ENCODE results near the gene RAB12. TPM values are rescaled to one million over a fixed set of nuclear protein-coding genes. Genes with fewer than 3 reads are reported as not detected.

RAB12 gene
- total and polyA plus RNA-seq, 5 donors from 2014 or later, result 0.32 to 19.4 (median 0.46) TPM; not detected in 2

DNA sequence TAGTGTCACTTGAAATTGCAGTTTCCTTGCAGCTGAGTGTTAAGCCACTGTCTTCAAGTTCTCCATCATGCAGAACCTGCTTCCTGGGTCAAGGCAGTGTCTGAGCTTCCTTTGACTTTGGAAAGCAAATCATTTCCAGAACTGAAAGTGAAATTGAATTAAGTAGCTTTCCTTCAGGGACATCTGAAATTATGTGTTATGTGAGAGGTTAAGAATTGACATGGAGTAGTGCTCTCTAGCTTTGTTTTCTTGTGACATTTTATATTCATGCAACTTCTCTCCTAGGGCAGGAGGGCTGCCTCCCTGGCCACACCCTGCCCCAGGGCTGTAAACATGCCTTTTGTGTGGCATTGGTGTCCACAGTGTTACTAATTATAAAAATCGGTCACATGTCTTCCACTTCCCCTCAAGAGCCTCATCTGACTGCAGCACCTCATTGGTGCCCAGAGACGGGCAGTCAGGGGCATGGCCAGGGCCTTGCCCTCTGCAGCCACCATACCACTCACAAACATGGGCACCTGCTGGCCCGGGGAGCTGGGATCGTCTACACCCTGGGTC lies 14.4 kb downstream of the RAB12 start:
- Histone ChIP-seq H3K4me1 (ENCODE audit: control insufficient read depth, insufficient read depth, low read length, poor library complexity, severe bottlenecking) (peaks cover 24% of the 10 kb centered on the region), H3K9me3 (ENCODE audit: control insufficient read depth in 2 of 2, low read length in 2 of 2) (no peaks in the 10 kb centered on the region), H3K27me3 (ENCODE audit: control insufficient read depth, insufficient read depth, low read length) (no peaks in the 10 kb centered on the region), H3K27ac (ENCODE audit: insufficient read depth, low read length, poor library complexity, severe bottlenecking) (no peak overlapping the region), H3K36me3 (ENCODE audit: control insufficient read depth, insufficient read depth, low read length) (peaks cover 37% of the 10 kb centered on the region), H3K4me3 (ENCODE audit: low read depth, low read length) (peak overlapping the region; percentile 45)
- peak in 1 of 3 donors; percentile 49 for DNase-seq
- H3K9me3 Mint-ChIP-seq, result peaks cover 0 to 13% (median 0%) of the 10 kb centered on the region in 7 donors
- peak; percentile 37 to 55 for ATAC-seq (ENCODE audit: low read depth in 2 of 2)
- peak overlapping the region in 3 of 4 donors; percentile 16 to 65 (median 63) for H3K4me3 Mint-ChIP-seq
- peaks cover 51% of the 10 kb centered on the region for H3K36me3 Mint-ChIP-seq
- H3K27me3 Mint-ChIP-seq, result no peaks in the 10 kb centered on the region
- peaks cover 22 to 69% (median 49%) of the 10 kb centered on the region in 4 donors for H3K4me1 Mint-ChIP-seq
- H3K27ac Mint-ChIP-seq, result peak overlapping the region; percentile 5 to 76 (median 47)

DNA sequence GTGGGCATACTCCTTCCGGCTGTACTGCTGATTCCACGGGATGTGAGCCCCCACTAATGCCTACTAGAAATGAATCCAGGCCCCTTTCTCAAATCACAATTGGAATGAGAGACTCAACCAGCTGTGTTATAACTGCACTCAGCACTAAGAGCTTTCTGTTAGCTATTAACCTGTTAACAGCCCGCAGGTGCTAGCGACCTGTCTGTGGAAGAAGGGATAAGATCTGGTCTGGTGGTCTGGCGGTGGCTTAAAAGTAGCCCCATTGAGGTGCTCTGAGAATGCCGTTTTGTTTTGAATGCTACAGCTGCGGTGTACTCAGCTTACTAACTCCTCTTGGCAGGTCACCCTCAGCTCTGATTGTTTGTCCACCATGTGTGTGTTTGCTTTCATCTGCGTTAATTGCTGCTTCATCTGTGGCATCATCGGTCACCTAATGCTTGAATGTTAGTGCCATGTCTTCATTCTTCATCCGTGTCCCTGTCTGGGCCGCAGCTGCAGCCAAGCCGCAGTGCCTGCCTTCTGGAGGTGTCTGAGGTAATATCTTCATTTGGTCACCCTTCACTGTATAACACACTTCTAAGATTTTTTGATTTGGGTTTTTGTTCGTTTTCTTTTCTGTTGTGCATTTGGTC lies 16.3 kb downstream of the RAB12 start:
- Histone ChIP-seq H3K27ac (ENCODE audit: insufficient read depth, low read length, poor library complexity, severe bottlenecking) (no peak overlapping the region), H3K36me3 (ENCODE audit: control insufficient read depth, insufficient read depth, low read length) (peaks cover 41% of the 10 kb centered on the region), H3K9me3 (ENCODE audit: control insufficient read depth in 2 of 2, low read length in 2 of 2) (no peaks in the 10 kb centered on the region), H3K4me3 (ENCODE audit: low read depth, low read length) (no peak overlapping the region), H3K4me1 (ENCODE audit: control insufficient read depth, insufficient read depth, low read length, poor library complexity, severe bottlenecking) (peaks cover 18% of the 10 kb centered on the region), H3K27me3 (ENCODE audit: control insufficient read depth, insufficient read depth, low read length) (no peaks in the 10 kb centered on the region)
- Mint-ChIP-seq H3K4me3 (no peak overlapping the region), H3K27me3 (no peaks in the 10 kb centered on the region), H3K36me3 (peaks cover 56% of the 10 kb centered on the region), H3K9me3 (peaks cover 0 to 12% (median 0%) of the 10 kb centered on the region in 7 donors), H3K4me1 (peaks cover 20 to 62% (median 41%) of the 10 kb centered on the region in 4 donors), H3K27ac (no peak overlapping the region)
- DNase-seq (no peak), ATAC-seq (ENCODE audit: low read depth in 2 of 2) (no peak)

DNA sequence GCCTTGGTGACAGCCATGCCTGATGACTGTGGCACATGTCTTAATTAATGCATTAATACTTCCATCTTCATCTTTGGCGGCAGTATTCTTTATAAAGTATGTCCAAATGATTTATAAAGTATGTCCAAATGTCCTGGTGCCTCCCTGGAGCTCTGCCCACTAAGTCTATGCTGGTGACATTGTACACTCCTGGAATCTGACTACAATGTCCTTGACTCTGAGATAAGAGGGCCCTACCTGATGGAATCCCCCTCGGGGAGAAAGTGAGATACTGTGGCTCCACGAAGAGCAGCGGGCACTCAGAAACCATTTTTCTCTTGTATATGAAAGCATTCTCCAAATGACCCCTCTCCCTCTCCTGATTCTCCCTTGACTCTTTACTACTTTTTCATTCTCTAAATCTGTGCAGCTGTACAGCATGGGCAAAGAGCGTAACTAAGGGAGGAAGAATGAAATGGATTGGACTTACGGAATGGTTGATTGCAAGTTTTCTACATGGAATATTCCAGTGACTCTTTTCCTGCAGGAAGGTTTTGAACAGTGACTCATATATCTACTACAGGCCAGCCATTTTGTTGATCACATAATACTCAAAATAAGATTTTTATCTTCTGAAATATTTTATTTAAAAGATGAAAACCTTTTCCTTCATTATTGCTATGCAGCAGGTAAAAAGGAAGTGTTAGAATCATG lies 17.3 kb downstream of the RAB12 start:
- Mint-ChIP-seq H3K27me3 (no peaks in the 10 kb centered on the region), H3K9me3 (peaks cover 0 to 9% (median 0%) of the 10 kb centered on the region in 7 donors), H3K4me3 (no peak overlapping the region), H3K27ac (peak overlapping the region in 1 of 3 donors; percentile 70), H3K36me3 (peaks cover 48% of the 10 kb centered on the region), H3K4me1 (peaks cover 10 to 57% (median 34%) of the 10 kb centered on the region in 4 donors)
- no peak overlapping the region for H3K4me3 ChIP-seq (ENCODE audit: low read depth, low read length)
- H3K27ac ChIP-seq (ENCODE audit: insufficient read depth, low read length, poor library complexity, severe bottlenecking), result no peak overlapping the region
- DNase-seq (no peak), ATAC-seq (ENCODE audit: low read depth in 2 of 2) (no peak)
- no peaks in the 10 kb centered on the region for H3K27me3 ChIP-seq (ENCODE audit: control insufficient read depth, insufficient read depth, low read length)
- no peaks in the 10 kb centered on the region for H3K9me3 ChIP-seq (ENCODE audit: control insufficient read depth in 2 of 2, low read length in 2 of 2)
- H3K4me1 ChIP-seq (ENCODE audit: control insufficient read depth, insufficient read depth, low read length, poor library complexity, severe bottlenecking), result peaks cover 13% of the 10 kb centered on the region
- peaks cover 46% of the 10 kb centered on the region for H3K36me3 ChIP-seq (ENCODE audit: control insufficient read depth, insufficient read depth, low read length)

DNA sequence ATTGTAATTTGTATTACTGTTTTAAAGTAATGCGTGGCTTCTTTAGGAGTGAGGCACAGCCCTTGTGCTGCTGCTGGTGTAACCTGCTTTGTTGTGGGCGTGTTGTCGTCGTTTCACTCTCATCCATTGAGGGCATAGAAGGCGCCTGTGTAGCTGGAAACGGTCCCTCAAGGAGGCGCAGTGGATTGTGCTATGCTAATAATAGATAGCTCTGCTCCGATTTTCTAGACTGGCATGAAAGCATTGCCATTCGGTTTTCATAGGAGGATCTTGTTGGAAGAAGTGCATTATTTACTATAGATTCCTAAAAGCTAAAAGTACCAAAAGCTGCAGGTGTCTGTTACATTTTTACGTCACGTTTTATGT lies 17.9 kb downstream of the RAB12 start:
- DNase-seq, result no peak
- peaks cover 13% of the 10 kb centered on the region for H3K4me1 ChIP-seq (ENCODE audit: control insufficient read depth, insufficient read depth, low read length, poor library complexity, severe bottlenecking)
- Mint-ChIP-seq H3K36me3 (peaks cover 42% of the 10 kb centered on the region), H3K4me1 (peaks cover 5 to 53% (median 31%) of the 10 kb centered on the region in 4 donors), H3K27ac (no peak overlapping the region), H3K9me3 (peaks cover 0 to 4% (median 0%) of the 10 kb centered on the region in 7 donors), H3K27me3 (no peaks in the 10 kb centered on the region), H3K4me3 (no peak overlapping the region)
- H3K4me3 ChIP-seq (ENCODE audit: low read depth, low read length), result no peak overlapping the region
- peaks cover 44% of the 10 kb centered on the region for H3K36me3 ChIP-seq (ENCODE audit: control insufficient read depth, insufficient read depth, low read length)
- no peaks in the 10 kb centered on the region for H3K27me3 ChIP-seq (ENCODE audit: control insufficient read depth, insufficient read depth, low read length)
- H3K27ac ChIP-seq (ENCODE audit: insufficient read depth, low read length, poor library complexity, severe bottlenecking), result no peak overlapping the region
- no peaks in the 10 kb centered on the region for H3K9me3 ChIP-seq (ENCODE audit: control insufficient read depth in 2 of 2, low read length in 2 of 2)
- ATAC-seq (ENCODE audit: low read depth in 2 of 2), result no peak

DNA sequence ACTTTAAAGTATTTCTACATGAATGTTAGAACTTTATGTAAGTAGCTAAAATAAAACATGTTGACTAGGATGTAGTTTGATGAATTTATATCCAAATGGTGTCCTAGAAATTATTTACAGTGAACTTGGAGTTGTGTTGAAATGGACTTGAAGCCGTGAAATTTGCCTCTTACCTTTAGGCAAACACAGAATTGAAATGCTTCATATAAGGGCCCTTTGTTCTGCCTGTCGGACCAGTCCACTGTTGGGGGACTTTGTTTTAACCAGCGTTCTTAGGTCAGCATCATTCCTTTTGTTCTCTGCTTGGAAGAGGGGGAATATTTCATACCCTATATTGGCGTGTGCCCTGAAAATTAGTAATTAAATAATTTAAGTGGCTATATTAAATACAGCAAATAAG lies 18.3 kb downstream of the RAB12 start:
- no peaks in the 10 kb centered on the region for H3K9me3 Mint-ChIP-seq
- Histone ChIP-seq H3K27me3 (ENCODE audit: control insufficient read depth, insufficient read depth, low read length) (no peaks in the 10 kb centered on the region), H3K27ac (ENCODE audit: insufficient read depth, low read length, poor library complexity, severe bottlenecking) (no peak overlapping the region), H3K9me3 (ENCODE audit: control insufficient read depth in 2 of 2, low read length in 2 of 2) (no peaks in the 10 kb centered on the region), H3K4me3 (ENCODE audit: low read depth, low read length) (no peak overlapping the region), H3K36me3 (ENCODE audit: control insufficient read depth, insufficient read depth, low read length) (peaks cover 43% of the 10 kb centered on the region), H3K4me1 (ENCODE audit: control insufficient read depth, insufficient read depth, low read length, poor library complexity, severe bottlenecking) (peaks cover 13% of the 10 kb centered on the region)
- H3K27ac Mint-ChIP-seq, result peak overlapping the region in 1 of 3 donors; percentile 58
- H3K36me3 Mint-ChIP-seq, result peaks cover 38% of the 10 kb centered on the region
- H3K4me3 Mint-ChIP-seq, result no peak overlapping the region
- H3K27me3 Mint-ChIP-seq, result no peaks in the 10 kb centered on the region
- H3K4me1 Mint-ChIP-seq, result peaks cover 5 to 51% (median 30%) of the 10 kb centered on the region in 4 donors
- ATAC-seq (ENCODE audit: low read depth in 2 of 2) (no peak), DNase-seq (no peak)

DNA sequence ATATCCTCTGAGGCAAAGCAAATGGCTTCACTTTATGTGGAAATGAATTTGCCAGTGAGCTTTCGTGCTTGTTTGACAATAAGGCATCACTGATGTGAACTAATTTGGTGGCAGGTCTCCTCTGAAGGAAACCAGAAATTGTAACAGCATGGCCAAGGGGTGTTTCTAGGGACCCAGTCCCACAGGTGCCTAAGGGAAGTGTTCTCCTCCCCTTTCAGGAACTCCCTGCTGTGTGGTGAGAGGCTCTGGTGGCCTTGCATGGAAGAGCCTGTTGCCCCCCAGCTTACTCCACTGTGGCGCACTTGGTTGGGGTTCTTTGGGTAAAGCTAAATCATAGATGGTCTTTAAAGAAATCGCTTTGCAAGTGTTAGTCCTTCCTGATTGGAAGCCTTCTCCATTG lies 20.4 kb downstream of the RAB12 start:
- Histone ChIP-seq H3K4me3 (ENCODE audit: low read depth, low read length) (no peak overlapping the region), H3K4me1 (ENCODE audit: control insufficient read depth, insufficient read depth, low read length, poor library complexity, severe bottlenecking) (no peaks in the 10 kb centered on the region), H3K27me3 (ENCODE audit: control insufficient read depth, insufficient read depth, low read length) (no peaks in the 10 kb centered on the region), H3K27ac (ENCODE audit: insufficient read depth, low read length, poor library complexity, severe bottlenecking) (no peak overlapping the region), H3K36me3 (ENCODE audit: control insufficient read depth, insufficient read depth, low read length) (peaks cover 62% of the 10 kb centered on the region), H3K9me3 (ENCODE audit: control insufficient read depth in 2 of 2, low read length in 2 of 2) (no peaks in the 10 kb centered on the region)
- Mint-ChIP-seq H3K4me3 (no peak overlapping the region), H3K4me1 (peaks cover 5 to 33% (median 19%) of the 10 kb centered on the region in 4 donors), H3K27me3 (no peaks in the 10 kb centered on the region), H3K27ac (no peak overlapping the region), H3K36me3 (peaks cover 40% of the 10 kb centered on the region), H3K9me3 (no peaks in the 10 kb centered on the region)
- DNase-seq (no peak), ATAC-seq (ENCODE audit: low read depth in 2 of 2) (no peak)

DNA sequence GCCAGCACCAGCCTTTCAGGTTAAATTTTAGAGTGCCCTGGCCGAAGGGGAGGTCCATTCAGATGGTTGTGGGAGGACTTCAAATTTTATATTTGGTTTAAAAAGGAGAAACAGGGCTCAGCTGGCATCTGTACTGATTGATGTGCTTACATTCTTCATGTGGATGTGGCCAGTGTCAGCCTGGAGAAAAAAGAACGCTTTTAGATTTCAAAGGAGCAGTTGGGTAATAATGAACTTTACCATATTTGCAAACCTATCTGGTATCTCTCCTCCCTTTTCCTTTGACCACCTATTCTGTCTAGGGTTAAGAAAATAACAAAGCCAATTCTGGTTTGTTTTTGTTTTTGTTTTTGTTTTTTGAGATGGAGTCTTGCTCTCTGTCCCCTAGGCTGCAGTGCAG lies 21.3 kb downstream of the RAB12 start:
- Mint-ChIP-seq H3K4me1 (peaks cover 5 to 29% (median 18%) of the 10 kb centered on the region in 4 donors), H3K9me3 (no peaks in the 10 kb centered on the region), H3K27ac (peak overlapping the region; percentile 14 to 46 (median 27)), H3K4me3 (no peak overlapping the region), H3K27me3 (no peaks in the 10 kb centered on the region), H3K36me3 (peaks cover 41% of the 10 kb centered on the region)
- DNase-seq (no peak), ATAC-seq (ENCODE audit: low read depth in 2 of 2) (no peak)
- Histone ChIP-seq H3K4me1 (ENCODE audit: control insufficient read depth, insufficient read depth, low read length, poor library complexity, severe bottlenecking) (no peaks in the 10 kb centered on the region), H3K9me3 (ENCODE audit: control insufficient read depth in 2 of 2, low read length in 2 of 2) (no peaks in the 10 kb centered on the region), H3K4me3 (ENCODE audit: low read depth, low read length) (no peak overlapping the region), H3K27me3 (ENCODE audit: control insufficient read depth, insufficient read depth, low read length) (no peaks in the 10 kb centered on the region), H3K36me3 (ENCODE audit: control insufficient read depth, insufficient read depth, low read length) (peaks cover 64% of the 10 kb centered on the region), H3K27ac (ENCODE audit: insufficient read depth, low read length, poor library complexity, severe bottlenecking) (no peak overlapping the region)

All from CD4-positive, CD25-positive, alpha-beta regulatory T cell (primary cell).